ENCODE results near the gene FARS2.

Gene FARS2

DNA sequence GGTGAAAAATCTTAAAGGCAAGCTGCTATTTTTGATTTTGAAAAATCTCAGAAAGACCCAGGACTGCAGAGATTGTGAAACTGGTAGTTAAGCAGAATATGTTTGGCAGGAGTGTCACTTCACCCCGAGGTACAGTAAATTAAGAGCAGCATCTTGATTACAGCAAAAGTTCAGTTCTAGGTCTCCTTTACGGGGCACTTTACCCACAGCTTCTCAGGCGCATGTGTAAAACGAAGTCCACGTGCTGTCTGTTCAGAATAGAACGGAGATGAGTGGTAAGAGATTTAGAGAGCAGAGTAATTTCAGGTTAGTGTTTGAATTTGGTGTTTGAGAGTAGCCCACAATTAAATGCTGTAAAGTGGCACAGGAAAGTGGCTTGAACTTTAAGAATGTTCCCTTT lies 84.0 kb downstream of the FARS2 start:
- DNase-seq (ENCODE audit: low read depth) = no peak
- H3K4me3 ChIP-seq (ENCODE audit: low read depth, low read length) = no peak overlapping the region

GRCh38 chr6:5351552-5352210 lies 90.4 kb downstream of the FARS2 start:
- no peak for DNase-seq (ENCODE audit: low read depth)
- TF ChIP-seq POLR2A (IDR thresholded peaks at IDR 0.05; ENCODE audit: extremely low read depth, insufficient read length) (no peak), MAX (IDR thresholded peaks at IDR 0.05; ENCODE audit: low read depth, low read length) (no peak), CTCF (IDR thresholded peaks at IDR 0.05; ENCODE audit: low read depth, low read length) (no peak), MYC (IDR thresholded peaks at IDR 0.05; ENCODE audit: low read depth, low read length) (no peak)
- no peak overlapping the region for H3K4me3 ChIP-seq (ENCODE audit: low read depth, low read length)

More for the DNA sequence above, 84.0 kb downstream of the FARS2 start:
- TF ChIP-seq MYC (IDR thresholded peaks at IDR 0.05; ENCODE audit: low read depth, low read length) = no peak
- TF ChIP-seq MAX (IDR thresholded peaks at IDR 0.05; ENCODE audit: low read depth, low read length) = no peak
- TF ChIP-seq POLR2A (IDR thresholded peaks at IDR 0.05; ENCODE audit: extremely low read depth, insufficient read length) = no peak
- TF ChIP-seq CTCF (IDR thresholded peaks at IDR 0.05; ENCODE audit: low read depth, low read length) = no peak

DNA sequence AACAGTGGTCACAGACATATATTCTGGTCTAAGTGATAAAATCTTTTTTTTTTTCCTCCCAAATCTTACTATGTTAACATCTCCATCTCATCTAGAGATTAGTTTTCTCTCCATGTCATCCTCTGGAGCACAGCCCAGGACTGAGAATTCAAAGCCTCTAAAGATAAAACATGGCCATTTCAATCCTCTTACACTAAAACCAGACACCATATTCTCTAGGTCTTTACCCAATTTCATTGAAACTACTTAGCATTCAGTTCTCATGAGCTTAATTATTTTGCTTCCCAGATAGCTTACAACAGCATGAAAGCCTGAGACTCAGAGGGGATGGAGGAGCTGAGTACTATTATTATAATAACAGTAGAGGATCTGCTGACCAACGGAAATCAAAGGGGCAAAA lies 92.7 kb downstream of the FARS2 start:
- TF ChIP-seq CTCF (IDR thresholded peaks at IDR 0.05; ENCODE audit: low read depth, low read length) (no peak), MAX (IDR thresholded peaks at IDR 0.05; ENCODE audit: low read depth, low read length) (no peak), MYC (IDR thresholded peaks at IDR 0.05; ENCODE audit: low read depth, low read length) (no peak), POLR2A (IDR thresholded peaks at IDR 0.05; ENCODE audit: extremely low read depth, insufficient read length) (no peak)
- no peak overlapping the region for H3K4me3 ChIP-seq (ENCODE audit: low read depth, low read length)
- DNase-seq (ENCODE audit: low read depth) = no peak

DNA sequence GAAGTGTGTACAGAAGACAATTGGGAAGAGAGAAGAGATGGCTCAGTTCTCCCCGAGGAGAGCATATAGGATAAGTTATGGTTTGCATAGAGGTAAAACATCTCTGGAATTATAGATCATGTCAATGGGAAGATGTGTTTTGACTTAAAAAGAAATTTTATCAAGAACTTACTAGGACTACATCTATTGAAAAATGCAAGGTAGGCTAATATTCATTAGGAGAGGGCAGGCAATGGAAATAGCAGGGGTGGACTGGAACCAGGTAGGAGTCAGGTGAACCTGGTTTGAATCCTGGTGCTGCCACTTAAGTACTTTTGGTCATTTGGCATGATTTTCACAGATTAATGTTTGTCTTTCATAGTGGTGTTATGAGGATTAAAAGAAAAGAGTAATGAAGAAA lies 96.2 kb downstream of the FARS2 start:
- no peak overlapping the region for H3K4me3 ChIP-seq (ENCODE audit: low read depth, low read length)
- no peak for DNase-seq (ENCODE audit: low read depth)
- TF ChIP-seq POLR2A (IDR thresholded peaks at IDR 0.05; ENCODE audit: extremely low read depth, insufficient read length) (no peak), CTCF (IDR thresholded peaks at IDR 0.05; ENCODE audit: low read depth, low read length) (no peak), MAX (IDR thresholded peaks at IDR 0.05; ENCODE audit: low read depth, low read length) (no peak), MYC (IDR thresholded peaks at IDR 0.05; ENCODE audit: low read depth, low read length) (no peak)

DNA sequence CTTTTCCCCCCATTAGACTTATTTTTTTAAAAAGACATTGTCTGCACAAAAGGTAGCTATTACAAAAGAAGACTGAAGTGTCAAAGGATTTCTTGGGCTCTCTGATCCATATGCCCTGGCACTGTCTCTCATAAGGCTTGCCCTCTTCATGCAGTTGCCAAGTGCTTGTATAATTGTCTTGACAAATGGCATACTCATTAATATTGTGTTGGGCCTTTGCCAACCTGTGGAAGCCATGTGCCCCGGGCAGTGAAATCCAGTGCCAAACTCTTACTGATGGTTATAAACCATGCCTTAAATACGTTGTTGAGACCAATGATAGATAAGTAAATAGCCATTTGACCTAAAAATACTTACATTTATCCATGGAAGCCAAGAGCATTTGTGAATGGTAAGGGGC lies 98.1 kb downstream of the FARS2 start:
- no peak overlapping the region for H3K4me3 ChIP-seq (ENCODE audit: low read depth, low read length)
- TF ChIP-seq MAX (IDR thresholded peaks at IDR 0.05; ENCODE audit: low read depth, low read length) (no peak), CTCF (IDR thresholded peaks at IDR 0.05; ENCODE audit: low read depth, low read length) (no peak), MYC (IDR thresholded peaks at IDR 0.05; ENCODE audit: low read depth, low read length) (no peak), POLR2A (IDR thresholded peaks at IDR 0.05; ENCODE audit: extremely low read depth, insufficient read length) (no peak)
- DNase-seq (ENCODE audit: low read depth) = no peak

Data from NB4 (cell line).